22Rv1 (cell line): ENCODE measurements around the gene EPHA3.

ENCODE experiments used
- CTCF ChIP-seq: fragments of 450-650 bp; IDR thresholded peaks from 2 replicates; pipeline ENCODE4 v1.5.1; 2017; ENCODE audit warnings: mild to moderate bottlenecking
- ZFX ChIP-seq: fragments of 450-650 bp; IDR thresholded peaks from 2 replicates; pipeline ENCODE4 v1.6.1; 2017; ENCODE audit warnings: antibody characterized with exemption, borderline replicate concordance

- TF ChIP-seq CTCF, result no peak
- no peak for TF ChIP-seq ZFX
These were observed 5.5 kb upstream of the EPHA3 start for GRCh38 chr3:89101921-89102320.
